ENCODE results near the gene ATRN.

GRCh38 chr20:3514012-3514642 is 43.3 kb downstream of the ATRN start:
- TF ChIP-seq CTCF (IDR thresholded peaks at IDR 0.05) = no peak
- no peak for TF ChIP-seq EP300 (IDR thresholded peaks at IDR 0.05)
- TF ChIP-seq POLR2A (IDR thresholded peaks at IDR 0.05) = no peak

All from tibial nerve (tissue), 4 donors.